ENCODE measurements around the gene EPN2.

DNA sequence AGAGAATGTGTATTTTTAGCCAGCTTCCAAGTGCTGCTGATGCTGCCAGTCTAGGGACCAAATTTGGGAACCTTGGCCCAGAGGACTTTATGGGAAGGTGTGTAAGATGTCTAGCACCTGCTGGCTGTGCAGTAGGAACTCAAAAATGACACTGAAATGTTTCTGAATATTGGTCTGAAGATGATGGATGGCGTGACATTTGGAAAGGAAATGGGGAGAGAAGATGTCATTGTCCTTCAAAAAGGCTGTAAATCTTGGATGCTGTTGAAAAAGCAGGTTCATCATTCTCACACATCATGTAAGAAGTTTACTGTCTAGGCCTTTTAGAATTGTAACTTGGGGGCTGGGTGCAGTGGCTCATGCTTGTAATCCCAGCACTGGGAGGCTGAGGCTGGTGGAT is 6.7 kb downstream of the EPN2 start:
- no peak for TF ChIP-seq CTCF (IDR thresholded peaks at IDR 0.05)
- TF ChIP-seq POLR2A (IDR thresholded peaks at IDR 0.05), result no peak

All from testis (tissue), 2 donors.